K562 (cell line): ENCODE data around the gene RGS6.

Source experiments
- BHLHE40 ChIP-seq: IDR thresholded peaks from 2 replicates; pipeline ENCODE4 v1.6.1; 2011; ENCODE audit warnings: low read length, improper control_type of control experiment
- NCOA1 ChIP-seq: fragments of 450-650 bp; IDR thresholded peaks from 2 replicates; pipeline ENCODE4 v1.6.1; 2016; ENCODE audit warnings: low read depth
- POLR2A ChIP-seq: fragments of 450-650 bp; conservative IDR thresholded peaks from 2 replicates; pipeline ENCODE4 v1.6.1; 2016
- SIN3A ChIP-seq, 2 experiments: fragments of 150-350 bp in 1 of 2; IDR thresholded peaks; 2 replicates each; pipeline ENCODE4 v1.6.1; 2011 to 2016; ENCODE audit warnings: borderline replicate concordance in 2 of 2, low read depth in 2 of 2, low read length in 2 of 2, mild to moderate bottlenecking in 2 of 2, moderate library complexity in 2 of 2; ENCODE audit not compliant: control insufficient read depth in 1 of 2
- YBX1 ChIP-seq: fragments of 450-650 bp; IDR thresholded peaks from 2 replicates; pipeline ENCODE4 v1.7.1; 2016; ENCODE audit warnings: mild to moderate bottlenecking
- ZNF398 ChIP-seq: fragments of 250-450 bp; sonication (Bioruptor Pico); IDR thresholded peaks from 2 replicates; pipeline ENCODE4 v1.8.0; 2021; ENCODE audit warnings: moderate library complexity, mild to moderate bottlenecking, inconsistent platforms

- no peak for TF ChIP-seq SIN3A (IDR thresholded peaks at IDR 0.05; ENCODE audit: borderline replicate concordance in 2 of 2, control insufficient read depth in 1 of 2, low read depth in 2 of 2, low read length in 2 of 2)
- TF ChIP-seq POLR2A: no peak
- no peak for TF ChIP-seq NCOA1
- no peak for TF ChIP-seq BHLHE40
- no peak for TF ChIP-seq ZNF398 (CRISPR knock-in tag)
- TF ChIP-seq YBX1: no peak
Measured at GRCh38 chr14:72518809-72519377, 586.7 kb downstream of the RGS6 start.
